Left ventricle myocardium inferior (tissue), 1 donor: ENCODE measurements around the gene CIB1. TPM values are rescaled to one million over a fixed set of nuclear protein-coding genes. Genes with fewer than 3 reads are reported as not detected.
"Not testable (repeated sequence)": the region's sequence is repeated elsewhere in the genome, so short reads cannot be mapped to it uniquely, and the experiment has no call there.

Source experiments
- DNase-seq: peaks from one replicate; pipeline ENCODE4 v3.0.0-alpha.2; 2020
- H3K27ac ChIP-seq: fragments of 200-600 bp; replicated peaks from 2 replicates; pipeline ENCODE4 v1.8.0; 2021
- H3K27me3 ChIP-seq: fragments of 200-600 bp; 2 replicates; pipeline ENCODE4 v1.8.0; 2021; ENCODE audit warnings: low read depth
- H3K36me3 ChIP-seq: fragments of 200-600 bp; 2 replicates; pipeline ENCODE4 v1.8.0; 2021
- H3K4me1 ChIP-seq: fragments of 200-600 bp; 2 replicates; pipeline ENCODE4 v1.8.0; 2021
- H3K4me3 ChIP-seq: fragments of 200-600 bp; 2 replicates; pipeline ENCODE4 v1.8.0; 2021; ENCODE audit warnings: mild to moderate bottlenecking, moderate library complexity
- H3K9me3 ChIP-seq: fragments of 200-600 bp; replicated peaks from 2 replicates; pipeline ENCODE4 v1.8.0; 2021
- CTCF ChIP-seq: fragments of 200-600 bp; IDR thresholded peaks from 2 replicates; pipeline ENCODE4 v1.8.0; 2021; ENCODE audit warnings: antibody characterized with exemption, mild to moderate bottlenecking, borderline replicate concordance
- intact Hi-C: fragments of 100-400 bp; cut with micrococcal nuclease; formaldehyde crosslinking; loops from one replicate; pipeline ENCODE4 v1.11.0; 2022
- total RNA-seq: library from RNA; stranded (reverse); fragmentation: NEBNext Ultra II Directional; extraction: Animal tissue kit (Norgen Biotek cat#: 25700); gene quantifications from one replicate; pipeline ENCODE4 v1.2.1, GENCODE V29; 2021
- donor health status: DM: no; HTN: yes; CAD: no; lungs with severe emphysema.

CIB1 gene
- total RNA-seq, 1 donor from 2014 or later: 69.6 TPM

- Histone ChIP-seq H3K4me1 (peaks cover 30% of the 10 kb centered on the region), H3K4me3 (no peak overlapping the region), H3K27me3 (no peaks in the 10 kb centered on the region), H3K27ac (no peak overlapping the region), H3K9me3 (no peaks in the 10 kb centered on the region), H3K36me3 (no peaks in the 10 kb centered on the region)
- intact Hi-C loops: no loop called here
- no peak for DNase-seq
- no peak for TF ChIP-seq CTCF
These were observed 28.1 kb upstream of the CIB1 start for GRCh38 chr15:90261811-90262210.

- H3K36me3 ChIP-seq, H3K4me3 ChIP-seq, H3K27me3 ChIP-seq, H3K9me3 ChIP-seq, intact Hi-C loops, DNase-seq, H3K27ac ChIP-seq: not testable (repeated sequence)
- H3K4me1 ChIP-seq: peaks cover 19% of the 10 kb centered on the region
These were observed 27.0 kb upstream of the CIB1 start for GRCh38 chr15:90260731-90261130.

GRCh38 chr15:90259524-90259923, 25.8 kb upstream of the CIB1 start:
- Histone ChIP-seq H3K4me3 (no peak overlapping the region), H3K9me3 (no peaks in the 10 kb centered on the region), H3K27me3 (no peaks in the 10 kb centered on the region), H3K4me1 (peaks cover 8% of the 10 kb centered on the region), H3K36me3 (no peaks in the 10 kb centered on the region), H3K27ac (no peak overlapping the region)
- intact Hi-C loops: no loop called here
- no peak for TF ChIP-seq CTCF
- DNase-seq: no peak

- H3K27me3 ChIP-seq: no peaks in the 10 kb centered on the region
These were observed 24.0 kb upstream of the CIB1 start for GRCh38 chr15:90257776-90258175.

GRCh38 chr15:90249203-90249863, 15.6 kb upstream of the CIB1 start, which contains the start of gene TTLL13:
TSS of gene TTLL13 (plus strand) at chr15:90249556. CDS start at chr15:90250631, 1,075 bp downstream.
- intact Hi-C loops: no loop called here

More at GRCh38 chr15:90257776-90258175, 24.0 kb upstream of the CIB1 start:
- H3K9me3 ChIP-seq: no peaks in the 10 kb centered on the region
- no peak for TF ChIP-seq CTCF
- no peaks in the 10 kb centered on the region for H3K36me3 ChIP-seq
- no peak for DNase-seq
- H3K4me3 ChIP-seq: no peak overlapping the region
- H3K4me1 ChIP-seq: no peaks in the 10 kb centered on the region
- intact Hi-C loops: no loop called here
- no peak overlapping the region for H3K27ac ChIP-seq

More at GRCh38 chr15:90249203-90249863, 15.6 kb upstream of the CIB1 start, which contains the start of gene TTLL13:
- peaks cover 24% of the 10 kb centered on the region for H3K4me1 ChIP-seq
- H3K27ac ChIP-seq: peak within 1 kb of the TSS; percentile 87
- peak within 1 kb of the TSS; percentile 72 for H3K4me3 ChIP-seq
- no peaks in the 10 kb centered on the region for H3K9me3 ChIP-seq
- H3K36me3 ChIP-seq: no peaks in the 10 kb centered on the region
- TF ChIP-seq CTCF: peak; percentile 23
- peak; percentile 95 for DNase-seq
- no peaks in the 10 kb centered on the region for H3K27me3 ChIP-seq
